Heart left ventricle (tissue), 13 donors: ENCODE measurements around the gene SLC5A9.

Experiments used
- POLR2A ChIP-seq, 2 donors: fragments of 450-650 bp; IDR thresholded peaks; one replicate each; pipeline ENCODE4 v1.6.1; 2017; ENCODE audit warnings: antibody characterized with exemption in 2 of 2, mild to moderate bottlenecking in 2 of 2, moderate library complexity in 2 of 2
- TF ChIP-seq, protein P1 (sequence below), 12 donors: fragments of 200-600 bp; sonication (generic) in 4 of 12; IDR thresholded peaks; one replicate each; pipeline versions ENCODE4 v1.5.0 to v1.8.0; 2018 to 2022; ENCODE audit warnings: antibody characterized with exemption in 12 of 12, mild to moderate bottlenecking in 5 of 12
- donor health status: ischemic (EF 13 %, LVEDD 7.1; RV severe dilation, severe dysfunction).
- donor health status: DM: no; HTN: yes; CAD: no.
- donor health status: DM: no; HTN: no; CAD: no.
- donor health status: ischemic (EF 25% LVEDD 6.9; RV normal size, moderate dysfunction).
- donor health status: ischemic (EF 25% LVEDD 5.7; RV mildly dilated, moderate dysfunction).
- donor health status: ischemic (EF 35%, LVEDD 5.7; RV mildly dilated, moderate dysfunction).
- donor health status: nonischemic (EF 11% LVEDD 7.7; RV severe dilation, severe dysfunction).
- donor health status: DM: yes; HTN: yes; CAD: no.
- donor health status: PGD.
- donor health status: ischemic (EF 29% LVEDD 5.4; RV normal size, mild dysfunction).
- donor health status: nonischemic (EF 23%, LVEDD 6.1; RV moderate dilation, normal function).

DNA sequence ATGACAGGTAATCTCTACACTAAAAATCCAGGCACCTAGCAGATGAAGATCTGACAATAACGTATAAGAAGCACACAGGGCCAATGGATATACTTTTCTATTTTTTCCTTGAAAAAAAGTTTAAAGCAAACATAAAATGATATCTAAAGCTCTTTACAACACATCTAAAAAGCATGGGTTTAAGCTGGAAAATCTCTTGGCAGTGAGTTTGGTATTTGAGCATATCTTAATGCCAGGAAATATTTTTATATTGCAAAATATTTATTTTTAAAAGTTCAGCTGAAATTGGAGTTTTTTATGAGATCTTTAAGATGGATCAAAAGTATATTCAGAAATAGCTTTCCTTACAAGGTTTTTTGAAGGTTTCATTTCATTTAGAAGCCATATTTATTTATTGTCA, 40.5 kb downstream of the SLC5A9 start:
- no peak for TF ChIP-seq POLR2A (IDR thresholded peaks at IDR 0.05)
- TF ChIP-seq, protein P1, sequence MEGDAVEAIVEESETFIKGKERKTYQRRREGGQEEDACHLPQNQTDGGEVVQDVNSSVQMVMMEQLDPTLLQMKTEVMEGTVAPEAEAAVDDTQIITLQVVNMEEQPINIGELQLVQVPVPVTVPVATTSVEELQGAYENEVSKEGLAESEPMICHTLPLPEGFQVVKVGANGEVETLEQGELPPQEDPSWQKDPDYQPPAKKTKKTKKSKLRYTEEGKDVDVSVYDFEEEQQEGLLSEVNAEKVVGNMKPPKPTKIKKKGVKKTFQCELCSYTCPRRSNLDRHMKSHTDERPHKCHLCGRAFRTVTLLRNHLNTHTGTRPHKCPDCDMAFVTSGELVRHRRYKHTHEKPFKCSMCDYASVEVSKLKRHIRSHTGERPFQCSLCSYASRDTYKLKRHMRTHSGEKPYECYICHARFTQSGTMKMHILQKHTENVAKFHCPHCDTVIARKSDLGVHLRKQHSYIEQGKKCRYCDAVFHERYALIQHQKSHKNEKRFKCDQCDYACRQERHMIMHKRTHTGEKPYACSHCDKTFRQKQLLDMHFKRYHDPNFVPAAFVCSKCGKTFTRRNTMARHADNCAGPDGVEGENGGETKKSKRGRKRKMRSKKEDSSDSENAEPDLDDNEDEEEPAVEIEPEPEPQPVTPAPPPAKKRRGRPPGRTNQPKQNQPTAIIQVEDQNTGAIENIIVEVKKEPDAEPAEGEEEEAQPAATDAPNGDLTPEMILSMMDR (IDR thresholded peaks at IDR 0.05) = no peak
